Cerebellar cortex (tissue), 1 donor: ENCODE measurements around the gene MEGF8.

Experiments used
- DNase-seq: peaks from one replicate; pipeline ENCODE4 v3.0.0-alpha.2; 2015; ENCODE audit warnings: low spot score

Gene MEGF8

GRCh38 chr19:42287017-42287826, 38.2 kb upstream of the MEGF8 start:
- DNase-seq = no peak

GRCh38 chr19:42287827-42288107, 37.7 kb upstream of the MEGF8 start:
- DNase-seq = no peak

GRCh38 chr19:42288387-42288786, 37.0 kb upstream of the MEGF8 start:
- no peak for DNase-seq

- no peak for DNase-seq
Measured at GRCh38 chr19:42288881-42289555, 36.4 kb upstream of the MEGF8 start.

GRCh38 chr19:42289556-42290041, 35.8 kb upstream of the MEGF8 start:
- no peak for DNase-seq

- DNase-seq = no peak
Measured at GRCh38 chr19:42290136-42290522, 35.3 kb upstream of the MEGF8 start.

GRCh38 chr19:42290523-42291434, 34.7 kb upstream of the MEGF8 start:
- DNase-seq = no peak

GRCh38 chr19:42291435-42291810, 34.0 kb upstream of the MEGF8 start:
- no peak for DNase-seq

- no peak for DNase-seq
Measured at GRCh38 chr19:42292042-42292960, 33.1 kb upstream of the MEGF8 start.

GRCh38 chr19:42292963-42293362, 32.5 kb upstream of the MEGF8 start:
- DNase-seq = no peak

- peak; percentile 5 for DNase-seq
Measured at GRCh38 chr19:42293540-42293939, 31.9 kb upstream of the MEGF8 start.

- DNase-seq = no peak
Measured at GRCh38 chr19:42293948-42294347, 31.5 kb upstream of the MEGF8 start.

GRCh38 chr19:42294471-42295137, 30.8 kb upstream of the MEGF8 start:
- no peak for DNase-seq

GRCh38 chr19:42295342-42295741, 30.1 kb upstream of the MEGF8 start:
- no peak for DNase-seq

- peak; percentile 86 for DNase-seq
Measured at GRCh38 chr19:42295831-42296525, 29.5 kb upstream of the MEGF8 start.

GRCh38 chr19:42297039-42297438, 28.4 kb upstream of the MEGF8 start:
- DNase-seq = no peak

- DNase-seq = no peak
Measured at GRCh38 chr19:42301646-42302203, 23.7 kb upstream of the MEGF8 start, which contains the start of gene PRR19. PRR19 (plus strand) TSS chr19:42302132; CDS start chr19:42309585, 7,453 bp downstream.

GRCh38 chr19:42303101-42303464, 22.4 kb upstream of the MEGF8 start:
- peak; percentile 58 for DNase-seq

- DNase-seq = no peak
Measured at GRCh38 chr19:42303876-42304275, 21.6 kb upstream of the MEGF8 start.

- no peak for DNase-seq
Measured at GRCh38 chr19:42306646-42307045, 18.8 kb upstream of the MEGF8 start.
